Fibroblast of skin of right quadriceps (primary cell): ENCODE results near the gene SLC25A13.

Experiments used
- DNase-seq: peaks from one replicate; pipeline ENCODE4 v3.0.0-alpha.2; 2013

Gene SLC25A13

GRCh38 chr7:96238976-96239766 is 82.7 kb downstream of the SLC25A13 start:
- DNase-seq, result no peak

- DNase-seq, result no peak
Observed at GRCh38 chr7:96238474-96238873, 83.4 kb downstream of the SLC25A13 start.

- DNase-seq, result no peak
Observed at GRCh38 chr7:96237040-96237439, 84.9 kb downstream of the SLC25A13 start.

GRCh38 chr7:96236198-96237039 is 85.5 kb downstream of the SLC25A13 start:
- peak; percentile 92 for DNase-seq

GRCh38 chr7:96235281-96235680 is 86.6 kb downstream of the SLC25A13 start:
- DNase-seq, result no peak

- no peak for DNase-seq
Observed at GRCh38 chr7:96233528-96234154, 88.3 kb downstream of the SLC25A13 start.

GRCh38 chr7:96233084-96233483 is 88.8 kb downstream of the SLC25A13 start:
- no peak for DNase-seq

- DNase-seq, result no peak
Observed at GRCh38 chr7:96228760-96229159, 93.1 kb downstream of the SLC25A13 start.

- no peak for DNase-seq
Observed at GRCh38 chr7:96225251-96225650, 96.6 kb downstream of the SLC25A13 start.

- DNase-seq, result no peak
Observed at GRCh38 chr7:96224685-96225084, 97.2 kb downstream of the SLC25A13 start.

- DNase-seq, result no peak
Observed at GRCh38 chr7:96224073-96224472, 97.8 kb downstream of the SLC25A13 start.

- no peak for DNase-seq
Observed at GRCh38 chr7:96221888-96222287, 100.0 kb downstream of the SLC25A13 start.

GRCh38 chr7:96219378-96220130 is 102.3 kb downstream of the SLC25A13 start:
- DNase-seq, result peak; percentile 55

GRCh38 chr7:96218664-96219243 is 103.1 kb downstream of the SLC25A13 start:
- no peak for DNase-seq

- no peak for DNase-seq
Observed at GRCh38 chr7:96217147-96217546, 104.8 kb downstream of the SLC25A13 start.

GRCh38 chr7:96216373-96216772 is 105.5 kb downstream of the SLC25A13 start:
- DNase-seq, result no peak

- no peak for DNase-seq
Observed at GRCh38 chr7:96212474-96212873, 109.4 kb downstream of the SLC25A13 start.

GRCh38 chr7:96211954-96212353 is 109.9 kb downstream of the SLC25A13 start:
- DNase-seq, result no peak

GRCh38 chr7:96205665-96206064 is 116.2 kb downstream of the SLC25A13 start:
- no peak for DNase-seq

- no peak for DNase-seq
Observed at GRCh38 chr7:96204601-96205000, 117.3 kb downstream of the SLC25A13 start.

GRCh38 chr7:96203786-96204185 is 118.1 kb downstream of the SLC25A13 start:
- no peak for DNase-seq

- no peak for DNase-seq
Observed at GRCh38 chr7:96202102-96202501, 119.8 kb downstream of the SLC25A13 start.
